ENCODE measurements around the gene IRF2BPL.

IRF2BPL gene

GRCh38 chr14:77009014-77009413 is 19.5 kb downstream of the IRF2BPL start:
- no peak for DNase-seq

- DNase-seq = no peak
These were observed 20.0 kb downstream of the IRF2BPL start for GRCh38 chr14:77008541-77008940.

GRCh38 chr14:77007975-77008421 is 20.5 kb downstream of the IRF2BPL start:
- no peak for DNase-seq

- no peak for DNase-seq
These were observed 21.1 kb downstream of the IRF2BPL start for GRCh38 chr14:77007183-77007974.

GRCh38 chr14:77006132-77006531 is 22.4 kb downstream of the IRF2BPL start:
- DNase-seq = no peak

- DNase-seq = no peak
These were observed 22.9 kb downstream of the IRF2BPL start for GRCh38 chr14:77005559-77005958.

- no peak for DNase-seq
These were observed 23.6 kb downstream of the IRF2BPL start for GRCh38 chr14:77004711-77005460.

- DNase-seq = no peak
These were observed 24.4 kb downstream of the IRF2BPL start for GRCh38 chr14:77003960-77004710.

- no peak for DNase-seq
These were observed 25.6 kb downstream of the IRF2BPL start for GRCh38 chr14:77002889-77003288.

- DNase-seq = no peak
These were observed 26.2 kb downstream of the IRF2BPL start for GRCh38 chr14:77002335-77002734.

- no peak for DNase-seq
These were observed 27.9 kb downstream of the IRF2BPL start for GRCh38 chr14:77000340-77001270.

GRCh38 chr14:76998910-76999309 is 29.6 kb downstream of the IRF2BPL start:
- no peak for DNase-seq

- no peak for DNase-seq
These were observed 31.1 kb downstream of the IRF2BPL start for GRCh38 chr14:76997257-76997970.

- DNase-seq = no peak
These were observed 31.9 kb downstream of the IRF2BPL start for GRCh38 chr14:76996563-76997146.

- no peak for DNase-seq
These were observed 33.1 kb downstream of the IRF2BPL start for GRCh38 chr14:76995279-76996035.

- DNase-seq = no peak
These were observed 34.8 kb downstream of the IRF2BPL start for GRCh38 chr14:76993752-76994151.

- no peak for DNase-seq
These were observed 38.4 kb downstream of the IRF2BPL start for GRCh38 chr14:76990084-76990483.

- no peak for DNase-seq
These were observed 40.5 kb downstream of the IRF2BPL start for GRCh38 chr14:76987956-76988520.

- DNase-seq = no peak
These were observed 42.3 kb downstream of the IRF2BPL start for GRCh38 chr14:76986231-76986565.

GRCh38 chr14:76985540-76986230 is 42.8 kb downstream of the IRF2BPL start:
- DNase-seq = no peak
